ENCODE data around the gene MND1.

GRCh38 chr4:153438916-153439756 lies 94.6 kb downstream of the MND1 start:
- TF ChIP-seq, protein P1, sequence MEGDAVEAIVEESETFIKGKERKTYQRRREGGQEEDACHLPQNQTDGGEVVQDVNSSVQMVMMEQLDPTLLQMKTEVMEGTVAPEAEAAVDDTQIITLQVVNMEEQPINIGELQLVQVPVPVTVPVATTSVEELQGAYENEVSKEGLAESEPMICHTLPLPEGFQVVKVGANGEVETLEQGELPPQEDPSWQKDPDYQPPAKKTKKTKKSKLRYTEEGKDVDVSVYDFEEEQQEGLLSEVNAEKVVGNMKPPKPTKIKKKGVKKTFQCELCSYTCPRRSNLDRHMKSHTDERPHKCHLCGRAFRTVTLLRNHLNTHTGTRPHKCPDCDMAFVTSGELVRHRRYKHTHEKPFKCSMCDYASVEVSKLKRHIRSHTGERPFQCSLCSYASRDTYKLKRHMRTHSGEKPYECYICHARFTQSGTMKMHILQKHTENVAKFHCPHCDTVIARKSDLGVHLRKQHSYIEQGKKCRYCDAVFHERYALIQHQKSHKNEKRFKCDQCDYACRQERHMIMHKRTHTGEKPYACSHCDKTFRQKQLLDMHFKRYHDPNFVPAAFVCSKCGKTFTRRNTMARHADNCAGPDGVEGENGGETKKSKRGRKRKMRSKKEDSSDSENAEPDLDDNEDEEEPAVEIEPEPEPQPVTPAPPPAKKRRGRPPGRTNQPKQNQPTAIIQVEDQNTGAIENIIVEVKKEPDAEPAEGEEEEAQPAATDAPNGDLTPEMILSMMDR (IDR thresholded peaks at IDR 0.05) = no peak
- no peak for TF ChIP-seq EZH2phosphoT487 (IDR thresholded peaks at IDR 0.05)

Data from neural progenitor cell (in vitro differentiated cells).